Measurements from ENCODE around the gene TMUB1.

The TMUB1 gene

DNA sequence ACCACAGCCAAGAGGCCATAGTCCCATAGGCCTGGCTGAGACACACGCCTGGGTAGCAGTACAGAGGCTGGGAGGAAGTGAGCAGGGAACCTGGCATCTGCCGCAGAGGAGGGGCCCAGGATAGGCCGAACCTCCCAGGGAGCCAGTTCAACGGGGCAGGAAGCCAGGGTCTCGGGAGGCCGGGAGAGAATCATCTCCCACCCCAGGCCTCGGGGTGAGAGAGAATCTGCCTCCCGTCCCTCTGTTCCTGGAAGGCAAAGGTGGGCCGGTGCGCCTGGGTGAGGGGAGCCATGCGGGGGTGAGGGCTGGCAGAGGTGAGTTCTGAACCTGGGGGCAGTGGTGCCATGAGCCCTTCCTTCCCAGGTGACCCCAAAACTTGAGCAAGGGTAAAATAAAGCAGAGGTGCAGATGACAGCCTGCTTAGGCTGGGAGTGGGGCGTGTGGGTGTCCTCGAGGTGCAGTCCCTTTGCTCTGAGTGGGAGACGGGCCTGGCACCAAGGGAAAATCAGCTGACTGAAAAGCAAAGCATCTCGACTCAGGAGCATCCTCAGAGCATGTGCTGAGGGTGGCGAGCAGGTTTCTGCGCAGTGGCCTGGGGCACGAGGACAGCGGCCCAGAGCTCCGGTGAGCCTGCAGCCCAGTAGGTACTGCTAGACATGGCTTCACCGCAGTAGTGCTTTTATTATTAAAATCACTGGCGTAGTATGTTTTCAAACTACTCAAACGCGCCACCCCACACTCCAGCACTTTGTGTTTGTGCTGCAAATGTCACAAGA lies 18.5 kb upstream of the TMUB1 start:
- no peak for DNase-seq

DNA sequence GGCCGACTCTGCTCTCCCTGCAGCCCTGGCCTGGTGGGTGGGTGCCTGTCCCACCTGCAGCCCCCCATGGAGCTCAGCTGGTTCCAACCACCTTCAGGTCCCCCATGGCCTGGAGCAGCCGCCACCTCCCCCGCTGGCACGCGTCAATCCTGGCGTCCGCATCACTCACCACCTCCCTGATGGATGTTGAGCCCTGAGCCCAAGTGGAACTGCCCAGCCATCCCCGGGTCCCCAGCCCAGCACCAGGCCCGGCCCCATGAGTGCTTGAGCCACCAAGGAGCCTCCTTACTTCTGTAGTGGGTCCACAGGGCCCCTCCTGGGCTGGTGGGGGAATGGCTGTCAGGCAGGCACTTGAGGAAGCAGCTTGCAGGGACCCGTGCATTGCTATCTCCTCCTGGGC lies 17.6 kb upstream of the TMUB1 start:
- no peak for DNase-seq

DNA sequence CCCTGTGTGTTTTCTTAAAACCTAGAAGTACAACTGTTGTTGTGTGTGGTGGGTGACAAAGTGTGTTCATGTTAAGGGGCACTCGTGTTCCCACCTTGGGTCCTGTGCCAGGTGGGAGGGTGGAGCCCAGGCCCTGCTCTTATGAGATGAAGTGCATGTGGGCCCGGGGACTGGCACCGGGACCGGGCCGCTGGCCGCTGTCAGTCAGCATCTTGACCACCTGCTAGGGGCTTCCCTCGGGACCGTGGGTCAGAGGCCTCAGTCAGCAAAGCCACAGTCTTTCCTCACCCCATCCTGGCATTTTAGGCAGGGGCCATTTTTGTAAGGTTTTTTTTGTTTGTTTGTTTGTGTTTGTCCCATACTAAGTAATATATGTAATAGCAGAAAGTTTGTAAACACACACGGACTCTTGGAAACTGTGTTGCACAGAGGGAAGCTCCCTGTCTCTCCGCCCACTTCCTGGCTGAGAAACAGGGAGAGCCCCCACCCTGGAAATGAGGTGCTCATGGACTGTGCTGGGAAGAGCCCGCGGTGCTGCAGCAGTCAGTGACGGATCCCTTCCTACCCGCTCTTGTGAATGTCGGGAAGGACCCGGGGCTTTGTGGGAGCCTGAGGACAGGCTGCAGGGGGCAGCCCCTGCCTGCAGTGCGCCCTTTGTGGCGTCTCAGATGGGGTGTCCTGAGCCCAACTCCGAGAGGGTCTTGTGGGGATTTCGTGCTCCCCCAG lies 16.4 kb upstream of the TMUB1 start:
- no peak for DNase-seq

DNA sequence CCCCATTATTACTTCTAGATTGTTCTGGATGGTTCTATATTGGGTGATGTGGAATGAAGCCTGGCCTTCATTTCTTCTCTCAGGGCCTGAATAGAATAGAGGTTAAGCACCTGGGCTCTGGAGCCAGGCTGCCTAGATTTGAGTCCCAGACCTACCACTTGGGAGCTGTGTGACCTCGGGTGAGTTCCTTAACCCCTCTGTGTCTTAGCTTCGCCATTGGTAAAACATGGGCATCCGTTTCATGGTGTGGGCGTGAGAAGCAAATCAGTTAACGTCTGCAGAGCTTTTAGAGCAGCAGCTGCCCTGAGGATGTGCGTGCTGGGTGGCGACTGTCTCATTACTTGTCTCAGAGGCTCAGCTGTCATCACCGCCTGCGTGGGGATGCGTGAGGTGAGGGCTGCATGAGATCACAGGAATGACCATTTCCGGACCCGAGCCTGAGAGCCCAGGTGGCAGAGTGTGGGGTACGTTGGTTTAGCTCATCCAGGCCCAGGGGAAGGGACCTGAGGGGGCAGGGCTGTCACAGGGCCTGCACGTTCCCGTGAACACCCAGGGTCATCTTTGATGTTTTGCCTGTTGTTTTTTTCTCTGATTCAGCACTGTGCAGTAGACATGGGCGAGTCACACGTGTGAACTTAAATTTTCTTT lies 12.7 kb upstream of the TMUB1 start:
- DNase-seq, result no peak

DNA sequence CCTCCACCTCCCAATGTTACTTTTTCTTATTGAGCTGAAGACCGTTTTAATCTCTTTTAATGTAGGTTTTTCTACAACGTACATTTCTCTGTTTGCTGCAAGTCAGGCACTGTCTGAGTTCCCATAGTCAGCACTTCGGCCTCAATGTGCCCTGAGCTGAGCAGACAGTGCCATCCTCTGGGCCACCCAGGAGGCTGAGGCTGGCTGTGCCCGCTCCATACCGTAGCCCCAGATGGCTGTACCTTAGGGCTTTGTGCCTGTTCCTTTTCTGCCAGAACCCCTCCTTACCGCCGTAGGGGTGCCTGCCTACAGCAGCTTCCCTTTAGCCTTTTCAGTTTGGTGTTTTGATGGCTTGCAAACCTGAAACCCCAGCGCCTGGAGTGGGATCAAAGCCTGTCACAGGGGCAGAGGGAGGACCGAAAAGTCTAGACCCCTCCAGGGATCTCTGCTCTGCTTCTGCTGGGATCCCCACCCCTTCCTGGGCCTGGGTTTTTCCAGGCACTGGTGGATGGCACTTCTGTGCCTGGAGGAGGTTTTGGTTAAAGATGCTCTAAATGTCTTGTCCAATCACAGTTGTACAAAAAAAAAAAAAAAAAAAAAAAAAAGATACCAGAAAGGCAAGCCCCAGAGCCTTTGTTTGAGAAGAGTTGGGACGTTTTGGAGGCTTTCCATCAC lies 12.0 kb upstream of the TMUB1 start:
- DNase-seq, result no peak

DNA sequence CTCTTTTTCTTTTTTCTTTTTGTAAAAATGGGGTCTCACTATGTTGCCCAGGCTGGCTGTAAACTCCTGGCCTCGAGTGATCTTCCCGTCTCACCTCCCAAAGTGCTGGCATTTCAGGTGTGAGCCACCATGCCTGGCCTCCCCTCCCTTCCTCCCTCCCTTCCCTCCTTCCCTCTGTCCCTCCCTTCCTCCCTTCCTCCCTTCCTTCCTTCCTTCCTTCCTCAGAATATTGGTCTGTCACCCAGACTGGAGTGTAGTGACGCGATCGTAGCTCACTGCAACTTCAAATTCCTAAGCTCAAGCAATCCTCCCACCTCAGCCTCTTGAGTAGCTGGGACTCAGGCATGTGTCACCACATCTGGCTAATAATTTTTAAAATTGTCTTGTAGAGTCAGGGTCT lies 11.4 kb upstream of the TMUB1 start:
- DNase-seq, result no peak

DNA sequence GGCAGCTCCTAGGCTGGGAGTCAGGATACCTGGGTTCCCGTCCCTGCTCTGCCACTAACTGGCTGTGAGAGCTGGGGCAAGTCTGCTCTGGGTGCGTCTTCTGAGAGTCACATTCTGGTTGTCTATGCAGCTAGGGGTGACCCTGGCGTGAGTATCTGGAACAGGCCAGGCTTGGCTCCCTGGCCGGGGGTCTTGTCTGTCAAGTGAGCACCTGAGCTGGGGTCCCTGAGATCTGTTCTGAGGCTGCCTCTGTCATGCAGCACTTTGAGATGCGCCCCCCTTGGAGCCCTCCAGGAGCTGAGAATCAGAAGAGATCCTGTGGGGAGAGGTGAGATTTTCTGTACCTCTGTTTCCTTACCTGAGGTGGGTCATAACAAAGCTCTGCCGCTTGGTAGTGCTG lies 10.5 kb upstream of the TMUB1 start:
- no peak for DNase-seq

DNA sequence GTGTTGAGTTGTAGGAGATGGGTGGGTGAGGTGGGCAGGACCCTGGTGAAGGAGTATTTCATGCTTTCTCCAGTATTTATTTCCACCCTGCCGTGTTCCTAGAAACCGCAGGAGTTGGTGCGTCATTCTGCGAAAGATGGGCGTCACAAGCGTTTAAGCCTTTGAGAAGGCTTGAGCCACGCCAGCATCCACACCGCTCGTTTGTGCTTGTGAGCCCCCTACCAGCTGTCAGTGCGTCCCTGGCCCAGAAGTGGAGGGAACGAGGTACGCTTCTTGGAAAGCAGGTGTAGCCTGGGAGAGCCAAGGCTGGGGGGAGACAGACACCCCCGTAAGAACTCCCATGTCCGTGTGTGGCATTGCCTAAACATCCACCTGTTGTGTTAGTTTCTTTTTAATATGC lies 8.7 kb upstream of the TMUB1 start:
- no peak for DNase-seq

DNA sequence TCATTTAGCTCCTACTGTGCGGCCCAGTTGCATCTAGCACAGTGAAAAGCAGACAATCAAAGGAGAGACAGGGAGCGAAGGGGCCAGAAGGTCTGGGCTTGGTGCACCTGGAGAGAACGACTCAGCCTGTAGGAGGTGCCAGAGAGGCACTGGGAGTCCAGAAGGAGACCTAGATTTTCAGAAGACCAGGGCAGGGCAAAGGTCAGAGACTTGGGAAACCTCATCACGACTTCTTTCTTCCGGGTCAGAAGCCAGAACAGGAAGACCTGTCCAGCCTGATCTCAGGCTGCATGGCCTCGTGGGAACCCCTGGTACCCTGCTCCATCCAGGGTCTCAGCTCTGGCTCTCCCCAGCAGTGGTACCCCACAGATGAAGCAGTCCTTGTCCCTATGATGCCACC lies 8.1 kb upstream of the TMUB1 start:
- DNase-seq, result no peak

DNA sequence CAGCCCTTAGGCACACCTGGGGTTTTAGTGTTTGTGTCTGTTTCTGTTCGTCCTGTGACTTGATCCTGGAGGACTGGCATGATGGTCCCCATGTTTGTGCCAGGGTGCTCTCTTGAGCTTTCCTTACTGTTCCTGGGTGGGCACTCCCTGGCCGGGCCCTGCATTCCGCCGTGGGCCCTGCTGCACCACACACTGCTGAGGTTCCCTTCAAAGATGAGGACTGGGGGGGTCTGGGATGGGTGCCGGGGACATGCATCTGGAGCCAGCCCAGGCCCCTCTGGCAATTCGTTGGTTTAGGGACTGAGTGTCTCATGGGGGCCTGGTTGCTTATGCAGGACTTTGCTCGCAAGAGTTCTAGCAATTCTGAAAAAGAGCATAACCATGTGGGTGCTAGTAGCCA lies 7.7 kb upstream of the TMUB1 start:
- no peak for DNase-seq

DNA sequence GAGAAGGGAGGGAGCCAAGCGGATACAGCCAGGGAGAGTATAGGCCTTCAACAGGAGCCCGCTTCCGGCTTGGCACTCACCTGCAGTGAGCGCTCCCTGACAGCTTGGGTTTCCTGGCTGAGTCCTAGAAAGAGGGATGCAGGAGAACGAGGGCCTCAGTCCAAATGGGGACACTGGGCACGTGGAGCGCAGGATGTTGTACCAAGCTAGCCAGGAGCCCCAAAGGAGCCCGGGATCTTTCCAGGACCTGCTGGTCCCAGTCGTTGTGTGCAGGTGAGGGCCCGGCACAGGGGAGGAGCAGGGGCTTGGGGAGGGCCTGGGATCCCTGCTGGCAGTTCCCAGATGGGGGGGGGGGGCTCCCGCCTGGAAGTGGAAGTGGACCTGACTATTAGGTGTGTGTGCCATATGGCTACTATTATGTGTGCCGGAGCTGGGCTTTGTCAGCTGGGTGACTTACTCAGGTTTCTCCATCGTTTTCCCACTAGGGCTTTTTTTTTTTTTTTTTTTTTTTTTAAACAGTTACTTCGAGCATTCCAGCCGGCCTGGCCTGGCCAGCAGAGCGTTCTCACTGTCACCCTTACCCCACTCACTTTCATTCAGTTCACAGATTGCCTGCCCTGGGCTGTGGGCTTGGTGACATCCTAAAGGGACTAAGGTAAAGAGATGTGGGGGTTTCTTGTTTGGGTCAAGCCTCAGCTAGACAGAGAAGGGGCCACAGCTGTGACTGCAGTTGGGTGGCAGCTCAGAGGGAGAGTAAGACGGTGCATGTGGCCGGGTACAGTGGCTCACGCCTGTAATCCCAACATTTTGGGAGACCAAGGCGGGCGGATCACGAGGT lies 6.8 kb upstream of the TMUB1 start:
- no peak for DNase-seq

DNA sequence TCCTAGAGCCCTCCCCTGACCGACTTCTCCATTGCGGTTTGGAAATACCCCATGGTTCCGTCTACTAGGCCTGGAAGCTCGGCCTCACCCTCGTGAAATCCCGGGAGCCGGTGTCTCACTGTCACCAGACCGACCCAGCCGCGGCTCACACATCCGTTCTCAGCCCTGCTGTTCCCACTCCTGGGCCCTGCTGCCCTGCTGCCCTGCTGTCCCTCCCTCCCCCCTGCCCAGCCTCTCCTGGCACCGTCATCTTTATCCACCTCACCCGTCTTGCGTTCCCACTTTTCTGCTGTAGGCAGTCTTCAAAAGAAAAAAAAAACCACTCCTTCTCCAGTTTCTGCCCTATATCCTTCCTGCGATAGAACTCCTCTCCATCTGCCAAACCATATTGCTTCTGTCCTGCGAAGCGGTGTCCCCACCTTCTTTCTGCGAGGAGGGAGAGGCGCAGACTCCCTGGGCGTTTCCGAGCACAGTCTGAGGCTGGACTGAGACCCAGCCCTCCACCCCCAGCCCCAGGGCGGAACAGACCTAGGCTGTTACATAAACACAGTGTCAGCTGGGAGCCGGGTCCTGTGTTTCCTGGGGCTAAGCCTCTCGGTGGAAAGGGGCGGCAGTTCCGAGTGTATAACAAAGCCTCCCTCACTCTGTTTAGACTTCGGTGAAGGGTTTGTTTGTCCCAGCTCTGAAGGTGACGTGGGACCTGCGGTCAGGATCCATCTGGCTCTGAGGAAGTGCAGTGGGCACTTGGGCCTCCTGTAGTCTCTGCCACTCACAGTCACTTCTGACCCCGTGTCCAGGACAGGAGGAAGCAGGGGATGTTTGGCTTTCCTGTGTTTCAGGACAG lies 5.8 kb upstream of the TMUB1 start:
- DNase-seq, result no peak

DNA sequence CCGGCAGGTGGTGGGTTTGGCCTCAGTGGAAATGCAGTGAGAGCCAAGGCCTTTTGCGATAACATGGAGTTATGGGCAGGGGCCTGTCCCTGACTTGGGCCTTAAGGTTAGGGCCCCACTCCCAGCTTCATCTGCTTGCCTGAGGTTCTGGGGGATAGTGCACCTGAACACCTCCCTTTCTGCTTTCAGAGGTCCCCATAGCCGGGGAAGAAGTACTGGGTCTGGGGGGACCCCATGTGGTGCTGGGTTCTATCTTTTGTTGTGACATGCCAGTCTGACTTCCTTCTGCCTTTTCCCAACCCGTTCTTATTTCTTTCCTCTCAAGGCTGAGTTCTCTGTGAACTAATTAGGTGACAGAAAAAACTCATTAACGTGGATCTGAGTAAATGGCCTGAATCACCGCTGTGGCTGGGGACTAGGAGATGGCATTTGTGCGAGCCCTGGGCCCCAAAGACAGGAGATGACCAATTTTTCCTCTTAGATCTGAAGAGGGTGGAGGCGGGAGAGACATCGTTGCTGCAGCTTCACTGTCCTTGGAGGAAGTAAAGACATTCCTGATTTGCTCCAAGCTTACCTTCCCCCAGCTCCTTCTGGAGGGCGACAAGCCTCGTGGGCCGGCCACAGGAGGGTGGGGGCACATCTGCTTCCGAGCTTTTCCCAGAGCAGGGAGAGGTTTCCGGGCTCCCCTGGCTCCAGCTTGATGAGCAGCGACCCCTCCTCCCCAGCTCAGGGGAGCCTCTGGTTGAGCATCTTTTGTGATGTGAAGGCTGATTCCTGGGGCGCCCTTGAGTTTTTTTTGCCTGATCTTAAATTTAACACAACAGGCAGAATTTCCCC lies 4.9 kb upstream of the TMUB1 start:
- DNase-seq, result no peak

DNA sequence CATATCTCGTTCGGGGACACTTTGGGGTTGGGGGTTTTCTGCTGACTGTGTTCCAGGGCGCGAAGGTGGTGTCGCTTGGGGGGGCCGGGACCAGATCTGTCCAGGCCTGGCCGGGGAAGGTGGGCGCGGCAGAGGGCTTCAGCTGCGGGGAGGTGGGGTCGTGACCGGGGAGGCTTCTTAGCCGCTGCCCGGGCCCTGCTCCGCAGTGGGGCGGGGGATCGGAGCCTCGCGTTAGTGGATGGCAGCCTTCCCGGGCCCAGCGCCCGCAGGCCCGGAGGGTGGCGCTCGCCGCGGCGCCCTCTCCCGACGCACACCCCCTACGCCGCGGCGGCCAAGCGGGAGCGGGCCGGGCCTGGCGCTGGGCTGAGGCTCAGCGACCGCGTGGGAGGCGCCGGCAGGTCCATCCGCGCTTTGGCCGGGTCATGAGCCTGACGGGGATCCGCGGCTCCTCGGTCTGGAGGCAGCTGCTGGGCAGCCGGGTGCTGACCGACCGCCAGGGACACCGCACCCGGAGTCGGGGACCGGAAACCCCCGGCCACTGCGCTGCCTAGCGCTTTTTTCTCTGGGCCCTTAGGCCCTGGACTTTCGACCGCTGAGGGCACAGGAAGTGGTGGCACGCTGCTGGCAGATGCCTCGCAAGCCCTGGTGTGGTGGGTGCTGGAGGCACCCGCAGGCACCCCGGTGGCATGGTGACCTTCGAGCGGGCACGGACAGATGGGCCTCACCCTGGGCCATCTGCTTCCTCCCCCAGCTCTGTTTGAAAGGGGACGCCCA lies 4.1 kb upstream of the TMUB1 start:
- DNase-seq, result peak; percentile 75

DNA sequence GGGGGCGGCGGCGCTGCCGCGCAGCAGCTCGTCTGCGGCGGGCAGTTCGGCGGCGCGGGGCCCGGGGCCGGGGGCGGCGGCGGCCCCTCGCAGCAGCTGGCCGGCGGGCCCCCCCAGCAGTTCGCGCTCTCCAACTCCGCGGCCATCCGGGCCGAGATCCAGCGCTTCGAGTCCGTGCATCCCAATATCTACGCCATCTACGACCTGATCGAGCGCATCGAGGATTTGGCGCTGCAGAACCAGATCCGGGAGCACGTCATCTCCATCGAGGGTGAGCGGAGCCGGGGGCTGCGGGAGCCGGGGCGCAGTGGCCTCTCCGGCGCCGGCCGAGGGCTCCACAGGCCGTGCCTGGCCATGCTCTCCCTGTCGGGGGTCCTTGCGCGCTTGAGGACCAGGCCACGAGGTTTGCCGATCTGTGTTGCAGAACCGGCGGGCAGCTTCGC lies 3.5 kb upstream of the TMUB1 start:
- no peak for DNase-seq

DNA sequence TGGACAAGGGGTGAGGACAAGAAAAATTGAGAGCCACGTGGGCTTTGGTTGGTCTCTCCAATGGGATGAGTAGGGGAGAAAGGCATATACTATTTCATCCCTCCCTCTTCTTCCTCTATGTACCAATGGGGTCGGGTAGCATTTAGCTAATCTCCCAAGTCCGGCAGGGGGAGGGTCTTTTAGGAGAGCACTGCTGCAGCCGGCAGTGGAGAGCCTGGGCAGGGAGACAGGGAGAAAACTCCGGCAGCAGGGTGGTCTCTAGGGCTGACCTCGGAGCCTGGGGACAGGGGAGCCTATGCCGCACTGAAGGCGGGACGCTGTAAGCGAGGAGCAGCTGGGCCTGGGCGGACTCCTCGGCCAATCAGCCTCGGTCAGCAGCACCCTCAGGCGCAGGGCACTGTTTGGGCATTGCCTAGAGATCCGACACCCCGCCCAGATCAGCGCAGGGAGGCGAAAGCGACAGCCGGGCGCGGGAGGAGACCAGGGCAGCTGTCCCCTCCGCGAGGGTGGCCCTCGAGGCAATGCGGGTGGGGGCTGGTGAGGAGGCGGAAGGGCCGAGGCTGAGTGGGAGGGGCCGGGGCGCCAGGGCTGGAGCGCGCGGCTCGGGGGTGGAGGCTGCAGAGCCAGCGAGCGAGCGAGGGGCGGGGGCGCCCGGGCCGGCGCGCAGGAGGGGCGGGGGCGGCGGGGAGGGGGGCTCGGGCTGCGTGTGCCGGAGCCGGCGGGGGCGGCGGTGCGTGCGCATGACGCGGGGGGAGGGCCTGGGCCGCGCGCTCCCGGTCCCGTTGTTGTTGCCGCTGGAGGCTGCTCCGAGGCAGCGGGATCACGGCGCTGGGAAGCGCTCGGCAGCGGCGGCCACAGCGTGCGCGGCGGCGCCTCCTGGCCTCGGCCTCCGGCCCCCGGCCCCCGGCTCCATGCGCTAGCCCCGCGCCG lies 2.7 kb upstream of the TMUB1 start, which contains the start of gene AGAP3:
Gene AGAP3 (plus strand): TSS at position 785 of the 930 bp plus-strand sequence. CDS start 267 bp downstream, outside the sequence.
- peak; percentile 86 for DNase-seq

DNA sequence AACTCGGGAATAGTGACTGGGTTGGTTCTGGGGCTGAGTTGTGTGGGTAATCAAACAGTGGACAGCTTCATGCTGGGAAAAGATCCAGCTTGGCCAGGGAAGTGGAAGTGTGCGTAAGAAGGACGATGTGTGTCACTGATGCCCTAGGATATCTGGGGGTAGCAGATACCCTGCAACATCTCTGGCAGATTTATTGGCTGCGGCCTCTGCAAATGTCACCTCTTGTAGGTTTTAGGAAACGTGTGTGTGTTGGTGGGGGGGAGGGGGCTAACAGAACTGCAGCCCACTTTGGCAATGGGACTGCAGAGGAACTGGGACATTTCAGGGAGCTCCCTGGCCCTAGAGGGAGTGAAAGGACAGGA lies 2.0 kb upstream of the TMUB1 start:
- no peak for DNase-seq

DNA sequence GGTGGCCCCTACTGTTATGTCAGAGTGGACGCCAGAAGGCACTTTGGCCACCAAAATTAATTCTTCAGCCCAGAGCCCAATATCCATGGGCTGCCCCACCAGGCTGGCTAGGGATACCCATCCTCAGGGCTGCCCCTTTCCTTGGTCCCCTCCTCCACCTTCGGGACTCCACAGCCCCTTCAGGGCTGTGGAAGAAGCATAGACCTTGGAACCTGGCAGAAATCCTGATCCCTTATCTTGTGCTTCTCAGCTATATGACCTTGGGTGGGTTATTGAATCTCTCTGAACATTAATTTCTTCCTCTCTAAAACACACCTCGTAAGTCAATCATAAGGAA lies 499 bp upstream of the TMUB1 start:
- DNase-seq, result no peak

Data from activated effector memory CD4-positive, alpha-beta T cell treated with anti-CD3 and anti-CD28 coated beads, Interleukin-2, amount 50 U/mL, for 16 hours (primary cell).